H1 (cell line): ENCODE results near the gene GDPD4. TPM values are rescaled to one million over a fixed set of nuclear protein-coding genes. Genes with fewer than 3 reads are reported as not detected.

Source experiments
- CTCF ChIA-PET: fragments of 300-600 bp; sonication (Branson Sonifier 250); formaldehyde crosslinking; loops from one replicate; lab custom pipeline; 2021; ENCODE audit not compliant: partially characterized antibody; lab: Charles Lee
- POLR2A ChIA-PET: fragments of 300-600 bp; sonication (Branson Sonifier 250); formaldehyde crosslinking; loops from one replicate; lab custom pipeline; 2021; ENCODE audit warnings: inconsistent platforms; ENCODE audit not compliant: partially characterized antibody; lab: Charles Lee
- DNase-seq, 2 experiments: peaks; one replicate each; pipeline versions ENCODE4 v3.0.0 to v3.0.0-alpha.2; 2010 to 2022; ENCODE audit warnings: low spot score in 2 of 2, low read depth in 1 of 2, mixed read lengths in 1 of 2
- FAIRE-seq: peaks from 2 replicates; lab custom pipeline; 2011; peaks lifted over from hg19 to GRCh38; lab: Jason Lieb, UNC
- H2AFZ ChIP-seq: 2 replicates; pipeline ENCODE4 v1.8.1; 2012; ENCODE audit warnings: low read length, inconsistent platforms
- H2AK5ac ChIP-seq: 2 replicates; pipeline ENCODE4 v1.6.1; 2013; ENCODE audit warnings: low read depth, low read length
- H2BK120ac ChIP-seq: replicated peaks from 2 replicates; pipeline ENCODE3; 2013; ENCODE audit warnings: low read depth, low read length, inconsistent platforms
- H2BK12ac ChIP-seq: 2 replicates; pipeline ENCODE4 v1.6.1; 2013; ENCODE audit warnings: low read depth, low read length
- H2BK15ac ChIP-seq: 2 replicates; pipeline ENCODE4 v1.6.1; 2013; ENCODE audit warnings: low read length
- H2BK20ac ChIP-seq: 2 replicates; pipeline ENCODE4 v1.6.1; 2013; ENCODE audit warnings: low read length
- H2BK5ac ChIP-seq: 2 replicates; pipeline ENCODE4 v1.6.1; 2013; ENCODE audit warnings: low read depth, low read length
- H3K14ac ChIP-seq: 2 replicates; pipeline ENCODE4 v1.6.1; 2013; ENCODE audit warnings: inconsistent platforms; ENCODE audit not compliant: insufficient read length
- H3K18ac ChIP-seq: 2 replicates; pipeline ENCODE4 v1.6.1; 2013; ENCODE audit warnings: low read length; ENCODE audit errors: extremely low read depth
- H3K23ac ChIP-seq: 2 replicates; pipeline ENCODE4 v1.6.1; 2013; ENCODE audit warnings: inconsistent platforms; ENCODE audit not compliant: insufficient read length
- H3K23me2 ChIP-seq: 2 replicates; pipeline ENCODE4 v1.6.1; 2013; ENCODE audit warnings: low read depth, low read length
- H3K27ac ChIP-seq: 2 replicates; pipeline ENCODE4 v1.6.1; 2011; ENCODE audit warnings: low read depth, low read length, inconsistent platforms
- H3K27me3 ChIP-seq, 4 experiments: replicated peaks in 1 of 4; 1 replicate in 1 of 4; 2 replicates in 3 of 4; pipeline versions ENCODE4 v1.6.1 to v1.8.1; 2011 to 2013; ENCODE audit warnings: low read length in 3 of 4, mild to moderate bottlenecking in 3 of 4, inconsistent platforms in 2 of 4, mixed read lengths in 2 of 4, moderate library complexity in 1 of 4; ENCODE audit not compliant: control insufficient read depth in 3 of 4, insufficient read depth in 3 of 4; ENCODE audit errors: extremely low read depth in 1 of 4
- H3K36me3 ChIP-seq, 4 experiments: 2 replicates each; pipeline versions ENCODE4 v1.6.1 to v1.8.1; 2011 to 2013; ENCODE audit warnings: mild to moderate bottlenecking in 4 of 4, low read length in 3 of 4, moderate library complexity in 2 of 4, control low read depth in 1 of 4, inconsistent platforms in 1 of 4; ENCODE audit not compliant: insufficient read depth in 4 of 4, control insufficient read depth in 2 of 4
- H3K4ac ChIP-seq: replicated peaks from 2 replicates; pipeline ENCODE3; 2013; ENCODE audit warnings: low read length, low read depth, mixed read lengths, inconsistent platforms; ENCODE audit not compliant: insufficient read length
- H3K4me1 ChIP-seq, 4 experiments: replicated peaks in 1 of 4; 1 replicate in 1 of 4; 2 replicates in 3 of 4; pipeline versions ENCODE4 v1.6.1 to v1.8.1; 2011 to 2013; ENCODE audit warnings: low read length in 3 of 4, inconsistent platforms in 2 of 4, mixed read lengths in 1 of 4; ENCODE audit not compliant: insufficient read depth in 4 of 4, control insufficient read depth in 3 of 4
- H3K4me2 ChIP-seq, 2 experiments: 2 replicates each; pipeline versions ENCODE4 v1.6.1 to v1.8.1; 2011 to 2013; ENCODE audit warnings: low read depth in 2 of 2, low read length in 2 of 2, control low read depth in 1 of 2, inconsistent platforms in 1 of 2, mild to moderate bottlenecking in 1 of 2; ENCODE audit not compliant: insufficient read depth in 1 of 2
- H3K4me3 ChIP-seq, 4 experiments: fragments of 200-600, 300-600 bp in 1 of 4; sonication (generic), shearing (Covaris generic), sonication (Bioruptor Twin) in 1 of 4; 2 replicates each; pipeline versions ENCODE4 v1.5.1 to v1.8.1; 2011 to 2016; ENCODE audit warnings: low read length in 4 of 4, low read depth in 3 of 4, control low read depth in 2 of 4, inconsistent platforms in 2 of 4, mild to moderate bottlenecking in 2 of 4, mixed read lengths in 1 of 4, moderate library complexity in 1 of 4; ENCODE audit not compliant: insufficient read depth in 2 of 4; ENCODE audit errors: extremely low read depth in 1 of 4
- H3K56ac ChIP-seq: replicated peaks from 2 replicates; pipeline ENCODE3; 2013; ENCODE audit warnings: low read depth, mild to moderate bottlenecking, mixed read lengths, low read length, inconsistent platforms; ENCODE audit not compliant: insufficient read length
- H3K79me1 ChIP-seq: 2 replicates; pipeline ENCODE4 v1.6.1; 2013; ENCODE audit warnings: low read depth, low read length, control low read depth
- H3K79me2 ChIP-seq, 2 experiments: 2 replicates each; pipeline versions ENCODE4 v1.6.1 to v1.8.1; 2012 to 2013; ENCODE audit warnings: low read length in 2 of 2, mild to moderate bottlenecking in 2 of 2, inconsistent platforms in 1 of 2; ENCODE audit not compliant: insufficient read depth in 2 of 2, control insufficient read depth in 1 of 2
- H3K9ac ChIP-seq, 4 experiments: replicated peaks in 1 of 4; 1 replicate in 1 of 4; 2 replicates in 3 of 4; pipeline versions ENCODE4 v1.6.1 to v1.8.1; 2011 to 2013; ENCODE audit warnings: low read depth in 3 of 4, low read length in 3 of 4, control low read depth in 2 of 4, mild to moderate bottlenecking in 2 of 4, moderate library complexity in 2 of 4, inconsistent platforms in 1 of 4; ENCODE audit errors: extremely low read depth in 1 of 4
- H3K9me3 ChIP-seq, 2 experiments: 2 replicates each; pipeline versions ENCODE4 v1.6.1 to v1.8.1; 2012 to 2013; ENCODE audit warnings: mild to moderate bottlenecking in 2 of 2, moderate library complexity in 2 of 2, control low read depth in 1 of 2, inconsistent platforms in 1 of 2, low read depth in 1 of 2, low read length in 1 of 2, mixed read lengths in 1 of 2; ENCODE audit not compliant: insufficient read depth in 2 of 2
- H4K20me1 ChIP-seq, 2 experiments: replicated peaks in 1 of 2; 2 replicates each; pipeline versions ENCODE3 to v1.8.1; 2011 to 2013; ENCODE audit warnings: inconsistent platforms in 2 of 2, low read length in 2 of 2, mild to moderate bottlenecking in 1 of 2; ENCODE audit not compliant: insufficient read depth in 2 of 2, control insufficient read depth in 1 of 2
- H4K5ac ChIP-seq: 2 replicates; pipeline ENCODE4 v1.6.1; 2013; ENCODE audit warnings: low read length, low read depth, mixed read lengths, inconsistent platforms; ENCODE audit not compliant: insufficient read length
- H4K8ac ChIP-seq: 2 replicates; pipeline ENCODE4 v1.8.0; 2013; ENCODE audit warnings: mild to moderate bottlenecking, moderate library complexity, low read length, inconsistent platforms; ENCODE audit not compliant: insufficient read depth; ENCODE audit errors: extremely low read depth
- H4K91ac ChIP-seq: replicated peaks from 2 replicates; pipeline ENCODE3; 2013; ENCODE audit warnings: low read length, mixed read lengths, inconsistent platforms; ENCODE audit not compliant: insufficient read length
- ASH2L ChIP-seq: fragments of 200-600, 300-600 bp; sonication (generic); IDR thresholded peaks from one replicate; pipeline ENCODE4 v1.7.1; 2017; ENCODE audit warnings: low read length
- BCL11A ChIP-seq, 2 experiments: IDR thresholded peaks; one replicate each; pipeline ENCODE4 v1.6.1; 2011; ENCODE audit warnings: low read depth in 2 of 2, low read length in 2 of 2, mild to moderate bottlenecking in 2 of 2
- CHD2 ChIP-seq: IDR thresholded peaks from 2 replicates; pipeline ENCODE4 v1.6.1; 2012; ENCODE audit warnings: low read length, improper control_type of control experiment
- EGR1 ChIP-seq: IDR thresholded peaks from 2 replicates; pipeline ENCODE4 v1.6.1; 2011; ENCODE audit warnings: low read depth, low read length, borderline replicate concordance
- EP300 ChIP-seq, 2 experiments: IDR thresholded peaks; 1 replicate in 1 of 2; 2 replicates in 1 of 2; pipeline ENCODE4 v1.6.1; 2011 to 2012; ENCODE audit warnings: low read depth in 2 of 2, low read length in 2 of 2, mild to moderate bottlenecking in 2 of 2, borderline replicate concordance in 1 of 2, inconsistent platforms in 1 of 2, moderate library complexity in 1 of 2
- GTF2F1 ChIP-seq: IDR thresholded peaks from 2 replicates; pipeline ENCODE4 v1.6.1; 2012; ENCODE audit warnings: low read depth, low read length, improper control_type of control experiment, borderline replicate concordance
- HDAC6 ChIP-seq: IDR thresholded peaks from one replicate; pipeline ENCODE4 v1.7.1; 2012; ENCODE audit warnings: low read depth, mild to moderate bottlenecking, inconsistent platforms, low read length, moderate library complexity
- JUND ChIP-seq: IDR thresholded peaks from 2 replicates; pipeline ENCODE4 v1.6.1; 2011; ENCODE audit warnings: mild to moderate bottlenecking, improper control_type of control experiment, low read length
- POLR2A ChIP-seq, 2 experiments: IDR thresholded peaks; 1 replicate in 1 of 2; 2 replicates in 1 of 2; pipeline ENCODE4 v1.6.1; 2011; ENCODE audit warnings: low read depth in 2 of 2, low read length in 2 of 2, mild to moderate bottlenecking in 2 of 2; ENCODE audit errors: control extremely low read depth in 1 of 2
- SAP30 ChIP-seq: fragments of 300-600 bp; sonication (generic); IDR thresholded peaks from 2 replicates; pipeline ENCODE4 v1.7.1; 2012; ENCODE audit warnings: low read length, moderate library complexity, mild to moderate bottlenecking, inconsistent platforms; ENCODE audit not compliant: insufficient read depth, insufficient replicate concordance
- SP4 ChIP-seq: IDR thresholded peaks from 2 replicates; pipeline ENCODE4 v1.6.1; 2012; ENCODE audit warnings: low read length, inconsistent platforms
- TAF1 ChIP-seq: IDR thresholded peaks from 2 replicates; pipeline ENCODE4 v1.6.1; 2011; ENCODE audit warnings: mild to moderate bottlenecking, low read depth, low read length
- TCF12 ChIP-seq: IDR thresholded peaks from 2 replicates; pipeline ENCODE4 v1.6.1; 2011; ENCODE audit warnings: low read depth, mild to moderate bottlenecking, low read length
- WGBS, 2 experiments: shearing (Covaris generic) in 1 of 2; methylation state at CpG; one replicate each; pipeline versions ENCODE4 v1.1.6 to v1.1.7; 2013 to 2015; ENCODE audit warnings: low lambda C conversion rate in 2 of 2, mixed read lengths in 2 of 2, inconsistent platforms in 1 of 2, low coverage in 1 of 2, missing lambda C conversion rate in 1 of 2; ENCODE audit not compliant: insufficient replicate concordance in 2 of 2, insufficient coverage in 1 of 2, insufficient read length in 1 of 2; ENCODE audit errors: extremely low coverage in 1 of 2, missing lambda C conversion rate in 1 of 2; 5-methylcytosine and 5-hydroxymethylcytosine counted together
- polyA plus RNA-seq, 7 experiments: library from polyadenylated mRNA; depleted of rRNA in 3 of 7; stranded (reverse) in 5 of 7; unstranded in 2 of 7; fragments of >200 nt in 5 of 7; fragments of 200-250 nt in 2 of 7; gene quantifications; 1 replicate in 5 of 7; 2 replicates in 1 of 7; 4 replicates in 1 of 7; pipeline versions ENCODE4 v1.2.1 to v1.2.3, GENCODE V29; 2011 to 2013; ENCODE audit warnings: missing spikeins in 2 of 7, mixed read lengths in 2 of 7
- total RNA-seq: library from RNA; stranded (reverse); fragmentation: NEBNext Ultra II Directional; extraction: Animal tissue kit (Norgen Biotek cat#: 25700); gene quantifications from 2 replicates; pipeline ENCODE4 v1.2.1, GENCODE V29; 2021
- TF ChIP-seq, protein P1 (sequence below): IDR thresholded peaks from 2 replicates; pipeline ENCODE4 v1.6.1; 2011; ENCODE audit warnings: low read depth, mild to moderate bottlenecking, low read length; ENCODE audit not compliant: insufficient read depth

GDPD4 gene
- total and polyA plus RNA-seq, 2 of the 8 experiments (the other 6 are each of a cell fraction or from before 2014, with no cell fraction given): not detected

DNA sequence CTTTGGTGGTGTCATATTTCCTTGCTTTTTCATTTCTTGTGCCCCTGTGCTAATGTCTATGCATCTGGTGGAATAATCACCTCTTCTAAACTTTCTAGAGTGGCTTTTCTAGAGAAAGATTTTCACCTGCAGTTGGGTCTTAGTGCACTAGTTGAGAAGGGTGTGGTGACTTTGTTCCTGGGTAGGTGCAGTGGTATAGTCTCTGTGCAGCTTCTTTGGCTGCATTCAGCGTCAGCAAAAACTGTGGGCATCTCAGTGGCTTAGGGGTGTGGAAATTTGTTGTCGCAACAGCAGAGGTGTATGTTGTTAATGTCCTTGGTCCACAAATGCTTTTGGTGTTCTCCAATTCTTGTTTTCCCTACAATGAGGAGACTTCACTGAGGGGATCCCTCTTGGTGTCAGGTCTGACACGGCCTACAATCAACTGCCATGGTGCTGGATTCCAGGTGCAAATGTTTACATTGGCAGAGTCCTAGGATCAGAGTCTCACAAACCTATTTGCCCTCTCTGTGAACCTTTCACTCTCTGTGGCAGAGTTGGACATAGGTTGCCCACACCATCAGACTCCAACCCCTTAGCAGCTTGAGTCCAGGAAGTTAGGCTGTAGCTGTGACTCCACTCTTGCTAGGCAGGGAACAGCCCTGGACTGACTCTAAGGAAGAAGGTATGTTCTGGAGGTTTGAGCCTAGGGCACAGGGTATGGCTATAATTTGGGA, 48.8 kb downstream of the GDPD4 start:
- no peak overlapping the region for H3K4me3 ChIP-seq
- ChIA-PET CTCF (interaction anchor here (0.9 to 1.4 kb wide), 3 partner anchors 48 to 180 kb away, joined by 3 read pairs; no protein-coding TSS in a partner anchor), POLR2A (no interaction called here)
- no peaks in the 10 kb centered on the region for H3K79me1 ChIP-seq
- no peaks in the 10 kb centered on the region for H3K9me3 ChIP-seq
- DNase-seq (no peak), FAIRE-seq (no peak)
- WGBS, 2 experiments: 93% methylated on average over 3 of the region's 3 CpGs; no CpG with 5 or more reads in 1 of the 2 experiments
- peaks cover 2% of the 10 kb centered on the region; the same call in 1 of the 2 replicates for H3K23me2 ChIP-seq
- no peak overlapping the region for H3K23ac ChIP-seq
- no peak overlapping the region for H4K8ac ChIP-seq
- no peaks in the 10 kb centered on the region for H3K4me1 ChIP-seq
- H2AFZ ChIP-seq: no peak overlapping the region
- H3K79me2 ChIP-seq: no peaks in the 10 kb centered on the region
- H3K4ac ChIP-seq: no peak overlapping the region
- H4K91ac ChIP-seq: no peak overlapping the region
- no peak overlapping the region for H2BK12ac ChIP-seq
- H4K20me1 ChIP-seq: peaks cover 0 to 1% of the 10 kb centered on the region in 2 experiments
- no peak overlapping the region for H3K9ac ChIP-seq
- H3K18ac ChIP-seq: no peak overlapping the region
- H3K36me3 ChIP-seq: no peaks in the 10 kb centered on the region
- no peak overlapping the region; the same call in 1 of the 2 replicates for H2BK5ac ChIP-seq
- H4K5ac ChIP-seq: no peak overlapping the region
- H2BK15ac ChIP-seq: no peak overlapping the region
- no peak overlapping the region for H3K27ac ChIP-seq
- H3K27me3 ChIP-seq: no peaks in the 10 kb centered on the region
- no peak overlapping the region for H3K14ac ChIP-seq
- no peak overlapping the region for H2AK5ac ChIP-seq
- no peak overlapping the region for H2BK120ac ChIP-seq
- no peak overlapping the region for H3K4me2 ChIP-seq
- no peak overlapping the region for H3K56ac ChIP-seq
- no peak overlapping the region for H2BK20ac ChIP-seq
- TF ChIP-seq ASH2L: no peak
- no peak for TF ChIP-seq SP4
- no peak for TF ChIP-seq BCL11A (IDR thresholded peaks at IDR 0.05; ENCODE audit: low read depth in 2 of 2, low read length in 2 of 2)
- no peak for TF ChIP-seq CHD2
- no peak for TF ChIP-seq TAF1
- TF ChIP-seq POLR2A (IDR thresholded peaks at IDR 0.05; ENCODE audit: control extremely low read depth in 1 of 2, low read depth in 2 of 2, low read length in 2 of 2): no peak
- no peak for TF ChIP-seq HDAC6
- TF ChIP-seq EP300 (IDR thresholded peaks at IDR 0.05; ENCODE audit: borderline replicate concordance in 1 of 2, low read depth in 2 of 2, low read length in 2 of 2): no peak
- TF ChIP-seq EGR1: no peak
- TF ChIP-seq TCF12: no peak
- TF ChIP-seq, protein P1, sequence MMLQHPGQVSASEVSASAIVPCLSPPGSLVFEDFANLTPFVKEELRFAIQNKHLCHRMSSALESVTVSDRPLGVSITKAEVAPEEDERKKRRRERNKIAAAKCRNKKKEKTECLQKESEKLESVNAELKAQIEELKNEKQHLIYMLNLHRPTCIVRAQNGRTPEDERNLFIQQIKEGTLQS: no peak
- TF ChIP-seq JUND: no peak
- no peak for TF ChIP-seq SAP30
- no peak for TF ChIP-seq GTF2F1
